Liver (tissue), 9 donors: Measurements from ENCODE around the gene AKT3. TPM values are rescaled to one million over a fixed set of nuclear protein-coding genes. Genes with fewer than 3 reads are reported as not detected.

ENCODE experiments used
- DNase-seq: peaks from one replicate; pipeline ENCODE4 v3.0.0-alpha.2; 2017; ENCODE audit warnings: low spot score
- H3K27ac ChIP-seq, 2 donors: one replicate each; pipeline ENCODE4 v1.7.0; 2013; ENCODE audit warnings: inconsistent platforms in 2 of 2, low read length in 2 of 2, control low read depth in 1 of 2, low read depth in 1 of 2, mild to moderate bottlenecking in 1 of 2
- H3K27me3 ChIP-seq, 4 donors: one replicate each; pipeline versions ENCODE4 v1.6.1 to v1.7.0; 2013; ENCODE audit warnings: low read length in 3 of 4, inconsistent platforms in 1 of 4, mild to moderate bottlenecking in 1 of 4, moderate library complexity in 1 of 4; ENCODE audit not compliant: control insufficient read depth in 4 of 4, insufficient read depth in 4 of 4
- H3K36me3 ChIP-seq, 4 donors: one replicate each; pipeline versions ENCODE4 v1.6.1 to v1.7.0; 2013; ENCODE audit warnings: low read length in 3 of 4, mild to moderate bottlenecking in 3 of 4, low read depth in 1 of 4, moderate library complexity in 1 of 4; ENCODE audit not compliant: control insufficient read depth in 4 of 4, insufficient read depth in 3 of 4
- H3K4me1 ChIP-seq, 4 donors: one replicate each; pipeline versions ENCODE4 v1.6.1 to v1.7.0; 2013; ENCODE audit warnings: low read length in 3 of 4, mild to moderate bottlenecking in 3 of 4, moderate library complexity in 1 of 4; ENCODE audit not compliant: control insufficient read depth in 4 of 4, insufficient read depth in 4 of 4
- H3K4me3 ChIP-seq, 3 donors: one replicate each; pipeline versions ENCODE4 v1.6.1 to v1.7.0; 2013; ENCODE audit warnings: low read length in 3 of 3, control low read depth in 1 of 3, low read depth in 1 of 3, mild to moderate bottlenecking in 1 of 3
- H3K9ac ChIP-seq, 2 donors: one replicate each; pipeline ENCODE4 v1.7.0; 2013; ENCODE audit warnings: low read length in 2 of 2, mild to moderate bottlenecking in 2 of 2, moderate library complexity in 2 of 2, control low read depth in 1 of 2, low read depth in 1 of 2
- H3K9me3 ChIP-seq, 4 donors: one replicate each; pipeline versions ENCODE4 v1.6.1 to v1.7.0; 2013; ENCODE audit warnings: low read length in 3 of 4; ENCODE audit not compliant: control insufficient read depth in 4 of 4
- ATF3 ChIP-seq: IDR thresholded peaks from 2 replicates; pipeline ENCODE4 v1.6.1; 2016; ENCODE audit warnings: antibody characterized with exemption
- CTCF ChIP-seq: fragments of 150-350 bp; IDR thresholded peaks from 2 replicates; pipeline ENCODE4 v1.5.1; 2017; ENCODE audit warnings: improper control_type of control experiment, low read depth, low read length; ENCODE audit not compliant: missing input control
- EGR1 ChIP-seq, 2 donors: IDR thresholded peaks; 2 replicates each; pipeline ENCODE4 v1.6.1; 2016 to 2018; ENCODE audit warnings: antibody characterized with exemption in 2 of 2, low read depth in 2 of 2
- FOXA1 ChIP-seq: IDR thresholded peaks from 2 replicates; pipeline ENCODE4 v1.6.1; 2016; ENCODE audit warnings: antibody characterized with exemption
- FOXA2 ChIP-seq: IDR thresholded peaks from 2 replicates; pipeline ENCODE4 v1.6.1; 2016; ENCODE audit warnings: antibody characterized with exemption
- GABPA ChIP-seq, 2 donors: IDR thresholded peaks in 1 of 2; conservative IDR thresholded peaks in 1 of 2; 2 replicates each; pipeline ENCODE4 v1.6.1; 2016; ENCODE audit warnings: antibody characterized with exemption in 2 of 2, mild to moderate bottlenecking in 1 of 2, moderate library complexity in 1 of 2
- HNF4A ChIP-seq, 2 donors: conservative IDR thresholded peaks; 2 replicates each; pipeline ENCODE4 v1.6.1; 2016; ENCODE audit warnings: antibody characterized with exemption in 2 of 2, mild to moderate bottlenecking in 2 of 2
- HNF4G ChIP-seq: IDR thresholded peaks from 2 replicates; pipeline ENCODE4 v1.6.1; 2016; ENCODE audit warnings: antibody characterized with exemption
- JUND ChIP-seq, 2 donors: IDR thresholded peaks; 2 replicates each; pipeline ENCODE4 v1.6.1; 2016; ENCODE audit warnings: antibody characterized with exemption in 2 of 2
- MAX ChIP-seq: IDR thresholded peaks from 2 replicates; pipeline ENCODE4 v1.6.1; 2016; ENCODE audit warnings: antibody characterized with exemption
- NR2F2 ChIP-seq: IDR thresholded peaks from 2 replicates; pipeline ENCODE4 v1.6.1; 2016; ENCODE audit warnings: antibody characterized with exemption
- RAD21 ChIP-seq, 2 donors: IDR thresholded peaks; 2 replicates each; pipeline ENCODE4 v1.6.1; 2016; ENCODE audit warnings: antibody characterized with exemption in 2 of 2, mild to moderate bottlenecking in 2 of 2
- RXRA ChIP-seq, 2 donors: IDR thresholded peaks; 2 replicates each; pipeline ENCODE4 v1.6.1; 2017 to 2018; ENCODE audit warnings: antibody characterized with exemption in 2 of 2, mild to moderate bottlenecking in 1 of 2
- SP1 ChIP-seq: IDR thresholded peaks from 2 replicates; pipeline ENCODE4 v1.6.1; 2018; ENCODE audit warnings: antibody characterized with exemption, mild to moderate bottlenecking
- TAF1 ChIP-seq: conservative IDR thresholded peaks from 2 replicates; pipeline ENCODE4 v1.6.1; 2016; ENCODE audit warnings: antibody characterized with exemption, mild to moderate bottlenecking
- YY1 ChIP-seq: IDR thresholded peaks from 2 replicates; pipeline ENCODE4 v1.6.1; 2016; ENCODE audit warnings: antibody characterized with exemption, mild to moderate bottlenecking
- WGBS: extraction: QIAGEN DNeasy Blood & Tissue Kit; methylation state at CpG from one replicate; pipeline ENCODE4 v1.1.7; 2013; 5-methylcytosine and 5-hydroxymethylcytosine counted together
- polyA plus RNA-seq, 2 donors: library from polyadenylated mRNA; stranded (reverse) in 1 of 2; unstranded in 1 of 2; fragments of 200-250 nt in 1 of 2; fragments of >200 nt in 1 of 2; fragmentation: Nextera tagmentation in 1 of 2; extraction: Ambion mirVana in 1 of 2; gene quantifications; one replicate each; pipeline versions ENCODE4 v1.2.1 to v1.2.3, GENCODE V29; 2013 to 2015
- total RNA-seq, 2 donors: library from RNA; depleted of rRNA; stranded (reverse); fragments of >200 nt; gene quantifications; one replicate each; pipeline ENCODE4 v1.2.3, GENCODE V29; 2014
- donor health status: healthy.
- donor health status: healthy.
- donor health status: healthy.
- donor health status: healthy.
- donor health status: healthy.

The AKT3 gene
- total and polyA plus RNA-seq, 4 donors, result 1.7 to 7.6 (median 2.8) TPM

GRCh38 chr1:243746751-243747150 lies 103.3 kb downstream of the AKT3 start:
- Histone ChIP-seq H3K4me1 (peaks cover 0 to 6% (median 2%) of the 10 kb centered on the region in 4 donors), H3K36me3 (no peaks in the 10 kb centered on the region), H3K4me3 (no peak overlapping the region), H3K27me3 (no peaks in the 10 kb centered on the region), H3K9ac (no peak overlapping the region), H3K9me3 (no peaks in the 10 kb centered on the region), H3K27ac (no peak overlapping the region)
- DNase-seq, result no peak
- no peak for TF ChIP-seq CTCF
- no peak for TF ChIP-seq HNF4G
- TF ChIP-seq MAX, result no peak

GRCh38 chr1:243745356-243745755 lies 104.7 kb downstream of the AKT3 start:
- no peak for DNase-seq
- H3K36me3 ChIP-seq, result no peaks in the 10 kb centered on the region
- no peaks in the 10 kb centered on the region for H3K27me3 ChIP-seq
- no peak overlapping the region for H3K27ac ChIP-seq
- H3K4me1 ChIP-seq, result peaks cover 3 to 17% (median 5%) of the 10 kb centered on the region in 4 donors
- no peak for TF ChIP-seq SP1
- no peak for TF ChIP-seq GABPA (IDR thresholded peaks at IDR 0.05 in 1 of 2, conservative IDR thresholded peaks at IDR 0.05 in 1 of 2)
- no peak for TF ChIP-seq HNF4G
- no peak for TF ChIP-seq FOXA1
- no peak for TF ChIP-seq YY1
- no peak for TF ChIP-seq NR2F2
- no peak for TF ChIP-seq FOXA2
- no peak for TF ChIP-seq JUND (IDR thresholded peaks at IDR 0.05)
- TF ChIP-seq ATF3, result no peak
- TF ChIP-seq HNF4A (conservative IDR thresholded peaks at IDR 0.05), result no peak
- TF ChIP-seq MAX, result no peak
- TF ChIP-seq EGR1 (IDR thresholded peaks at IDR 0.05; ENCODE audit: low read depth in 2 of 2), result no peak
- no peak for TF ChIP-seq CTCF
- TF ChIP-seq RXRA (IDR thresholded peaks at IDR 0.05), result no peak
- no peak for TF ChIP-seq RAD21 (IDR thresholded peaks at IDR 0.05)
- no peak for TF ChIP-seq TAF1
- 91% methylated on average over 4 of the region's 4 CpGs for WGBS
- H3K9me3 ChIP-seq, result no peaks in the 10 kb centered on the region
- no peak overlapping the region for H3K4me3 ChIP-seq
- H3K9ac ChIP-seq, result no peak overlapping the region
